ENCODE measurements around the gene SDE2.

SDE2 gene

GRCh38 chr1:225999227-225999911, at the start of gene SDE2:
Gene SDE2 (minus strand): TSS chr1:225999343. CDS start chr1:225999312, 31 bp downstream.
- TF ChIP-seq GATA3 (IDR thresholded peaks at IDR 0.05; ENCODE audit: low read depth, low read length) (no peak), GATA2 (IDR thresholded peaks at IDR 0.05; ENCODE audit: low read depth, low read length) (peak; percentile 90)

- TF ChIP-seq GATA3 (IDR thresholded peaks at IDR 0.05; ENCODE audit: low read depth, low read length) (no peak), GATA2 (IDR thresholded peaks at IDR 0.05; ENCODE audit: low read depth, low read length) (no peak)
Observed at GRCh38 chr1:226048886-226049285, 49.7 kb upstream of the SDE2 start.

GRCh38 chr1:226047495-226047894, 48.4 kb upstream of the SDE2 start:
- TF ChIP-seq GATA3 (IDR thresholded peaks at IDR 0.05; ENCODE audit: low read depth, low read length) (no peak), GATA2 (IDR thresholded peaks at IDR 0.05; ENCODE audit: low read depth, low read length) (no peak)

GRCh38 chr1:226046240-226046639, 47.1 kb upstream of the SDE2 start:
- TF ChIP-seq GATA2 (IDR thresholded peaks at IDR 0.05; ENCODE audit: low read depth, low read length) (no peak), GATA3 (IDR thresholded peaks at IDR 0.05; ENCODE audit: low read depth, low read length) (no peak)

- TF ChIP-seq GATA2 (IDR thresholded peaks at IDR 0.05; ENCODE audit: low read depth, low read length) (no peak), GATA3 (IDR thresholded peaks at IDR 0.05; ENCODE audit: low read depth, low read length) (no peak)
Observed at GRCh38 chr1:226044514-226045101, 45.5 kb upstream of the SDE2 start.

GRCh38 chr1:226041419-226041818, 42.3 kb upstream of the SDE2 start:
- TF ChIP-seq GATA2 (IDR thresholded peaks at IDR 0.05; ENCODE audit: low read depth, low read length) (no peak), GATA3 (IDR thresholded peaks at IDR 0.05; ENCODE audit: low read depth, low read length) (no peak)

- no peak for TF ChIP-seq GATA3 (IDR thresholded peaks at IDR 0.05; ENCODE audit: low read depth, low read length)
- no peak for TF ChIP-seq GATA2 (IDR thresholded peaks at IDR 0.05; ENCODE audit: low read depth, low read length)
Observed at GRCh38 chr1:226038661-226039060, 39.5 kb upstream of the SDE2 start.

- no peak for TF ChIP-seq GATA3 (IDR thresholded peaks at IDR 0.05; ENCODE audit: low read depth, low read length)
- TF ChIP-seq GATA2 (IDR thresholded peaks at IDR 0.05; ENCODE audit: low read depth, low read length): no peak
Observed at GRCh38 chr1:226035915-226036314, 36.8 kb upstream of the SDE2 start.

GRCh38 chr1:226034482-226034881, 35.3 kb upstream of the SDE2 start:
- TF ChIP-seq GATA2 (IDR thresholded peaks at IDR 0.05; ENCODE audit: low read depth, low read length): no peak

GRCh38 chr1:226033991-226034390, 34.8 kb upstream of the SDE2 start:
- TF ChIP-seq GATA3 (IDR thresholded peaks at IDR 0.05; ENCODE audit: low read depth, low read length) (no peak), GATA2 (IDR thresholded peaks at IDR 0.05; ENCODE audit: low read depth, low read length) (no peak)

GRCh38 chr1:226033582-226033981, 34.4 kb upstream of the SDE2 start:
- TF ChIP-seq GATA2 (IDR thresholded peaks at IDR 0.05; ENCODE audit: low read depth, low read length): no peak
- TF ChIP-seq GATA3 (IDR thresholded peaks at IDR 0.05; ENCODE audit: low read depth, low read length): no peak

- TF ChIP-seq GATA3 (IDR thresholded peaks at IDR 0.05; ENCODE audit: low read depth, low read length): no peak
- TF ChIP-seq GATA2 (IDR thresholded peaks at IDR 0.05; ENCODE audit: low read depth, low read length): no peak
Observed at GRCh38 chr1:226029568-226030225, 30.6 kb upstream of the SDE2 start.

- no peak for TF ChIP-seq GATA2 (IDR thresholded peaks at IDR 0.05; ENCODE audit: low read depth, low read length)
- TF ChIP-seq GATA3 (IDR thresholded peaks at IDR 0.05; ENCODE audit: low read depth, low read length): no peak
Observed at GRCh38 chr1:226029093-226029496, 30.0 kb upstream of the SDE2 start.

GRCh38 chr1:226027538-226028217, 28.5 kb upstream of the SDE2 start:
- TF ChIP-seq GATA3 (IDR thresholded peaks at IDR 0.05; ENCODE audit: low read depth, low read length) (no peak), GATA2 (IDR thresholded peaks at IDR 0.05; ENCODE audit: low read depth, low read length) (no peak)

Data from SH-SY5Y (cell line).